Measurements from ENCODE around the gene LRRC15. TPM values are rescaled to one million over a fixed set of nuclear protein-coding genes. Genes with fewer than 3 reads are reported as not detected.

The LRRC15 gene
- total RNA-seq, 1 donor from 2014 or later: not detected

GRCh38 chr3:194330160-194330559, 39.4 kb downstream of the LRRC15 start:
- no peak for TF ChIP-seq CTCF (conservative IDR thresholded peaks at IDR 0.05; ENCODE audit: low read depth, low read length)
- no peak for DNase-seq (ENCODE audit: low read depth)
- no peak overlapping the region for H3K4me3 ChIP-seq (ENCODE audit: low read depth, low read length)

GRCh38 chr3:194329583-194329965, 40.0 kb downstream of the LRRC15 start:
- no peak overlapping the region for H3K4me3 ChIP-seq (ENCODE audit: low read depth, low read length)
- no peak for TF ChIP-seq CTCF (conservative IDR thresholded peaks at IDR 0.05; ENCODE audit: low read depth, low read length)
- DNase-seq (ENCODE audit: low read depth): no peak

GRCh38 chr3:194328942-194329582, 40.5 kb downstream of the LRRC15 start:
- no peak for TF ChIP-seq CTCF (conservative IDR thresholded peaks at IDR 0.05; ENCODE audit: low read depth, low read length)
- no peak overlapping the region for H3K4me3 ChIP-seq (ENCODE audit: low read depth, low read length)
- DNase-seq (ENCODE audit: low read depth): no peak

GRCh38 chr3:194328053-194328657, 41.4 kb downstream of the LRRC15 start:
- no peak for DNase-seq (ENCODE audit: low read depth)
- TF ChIP-seq CTCF (conservative IDR thresholded peaks at IDR 0.05; ENCODE audit: low read depth, low read length): no peak
- H3K4me3 ChIP-seq (ENCODE audit: low read depth, low read length): no peak overlapping the region

- DNase-seq (ENCODE audit: low read depth): no peak
These were observed 42.1 kb downstream of the LRRC15 start for GRCh38 chr3:194327218-194328052.

GRCh38 chr3:194326968-194327217, 42.6 kb downstream of the LRRC15 start:
- no peak for DNase-seq (ENCODE audit: low read depth)
- no peak overlapping the region for H3K4me3 ChIP-seq (ENCODE audit: low read depth, low read length)
- no peak for TF ChIP-seq CTCF (conservative IDR thresholded peaks at IDR 0.05; ENCODE audit: low read depth, low read length)

More at GRCh38 chr3:194327218-194328052, 42.1 kb downstream of the LRRC15 start:
- TF ChIP-seq CTCF (conservative IDR thresholded peaks at IDR 0.05; ENCODE audit: low read depth, low read length): no peak
- no peak overlapping the region for H3K4me3 ChIP-seq (ENCODE audit: low read depth, low read length)

Measured in epithelial cell of proximal tubule (primary cell).